HEK293 (cell line): ENCODE measurements around the gene GPM6B.

Source experiments
- CTCF ChIA-PET: fragments of 350-600 bp; formaldehyde crosslinking; extraction: SDS; loops from one replicate; lab custom pipeline; 2021; ENCODE audit warnings: antibody characterized with exemption; lab: Yijun Ruan, JAX
- POLR2A ChIA-PET: fragments of 300-600 bp; formaldehyde crosslinking; extraction: SDS; loops from one replicate; lab custom pipeline; 2020; ENCODE audit warnings: antibody characterized with exemption, inconsistent platforms; lab: Yijun Ruan, JAX
- H3K27ac ChIP-seq: fragments of 200-500 bp; sonication (Bioruptor generic); 2 replicates; pipeline ENCODE4 v1.5.1; 2014; ENCODE audit warnings: low read depth, low read length, control low read depth, inconsistent platforms; ENCODE audit errors: extremely low read depth
- H3K36me3 ChIP-seq, 2 experiments: fragments of 200-500 bp in 1 of 2; sonication (Bioruptor generic) in 1 of 2; 1 replicate in 1 of 2; 2 replicates in 1 of 2; pipeline ENCODE4 v1.5.1; 2014 to 2017; ENCODE audit warnings: inconsistent platforms in 2 of 2, low read length in 2 of 2; ENCODE audit not compliant: control insufficient read depth in 2 of 2, insufficient read depth in 1 of 2
- H3K4me1 ChIP-seq: fragments of 200-500 bp; sonication (Bioruptor generic); 2 replicates; pipeline ENCODE4 v1.5.1; 2014; ENCODE audit warnings: mild to moderate bottlenecking, low read length, inconsistent platforms; ENCODE audit not compliant: control insufficient read depth, insufficient read depth
- H3K4me3 ChIP-seq: 2 replicates; pipeline ENCODE4 v1.5.1; 2011; ENCODE audit warnings: low read depth, mild to moderate bottlenecking, control low read depth, low read length, moderate library complexity
- H3K9me3 ChIP-seq: fragments of 200-500 bp; sonication (Bioruptor generic); 2 replicates; pipeline ENCODE4 v1.5.1; 2014; ENCODE audit warnings: low read depth, low read length, inconsistent platforms; ENCODE audit not compliant: control insufficient read depth, insufficient read depth
- HOXD13 ChIP-seq: sonication (generic); formaldehyde crosslinking; IDR thresholded peaks from 2 replicates; pipeline ENCODE4 v1.8.0; 2022; ENCODE audit warnings: missing genetic modification reagents, borderline replicate concordance
- KLF16 ChIP-seq: fragments of 450-650 bp; formaldehyde crosslinking; IDR thresholded peaks from 2 replicates; pipeline ENCODE4 v1.5.1; 2017; ENCODE audit warnings: missing biosample characterization, missing genetic modification characterization
- KLF8 ChIP-seq: fragments of 450-650 bp; formaldehyde crosslinking; IDR thresholded peaks from 2 replicates; pipeline ENCODE4 v1.5.1; 2016; ENCODE audit warnings: missing biosample characterization, missing genetic modification characterization
- PRDM10 ChIP-seq: fragments of 450-650 bp; formaldehyde crosslinking; IDR thresholded peaks from 2 replicates; pipeline ENCODE4 v1.5.1; 2016; ENCODE audit warnings: missing biosample characterization, missing genetic modification characterization
- SALL2 ChIP-seq: fragments of 450-650 bp; formaldehyde crosslinking; IDR thresholded peaks from 2 replicates; pipeline ENCODE4 v1.5.0; 2017; ENCODE audit warnings: missing biosample characterization, mild to moderate bottlenecking, missing genetic modification characterization, borderline replicate concordance
- SCRT2 ChIP-seq: fragments of 450-650 bp; formaldehyde crosslinking; IDR thresholded peaks from 2 replicates; pipeline ENCODE4 v1.5.1; 2016; ENCODE audit warnings: missing biosample characterization, missing genetic modification characterization
- YY2 ChIP-seq: fragments of 450-650 bp; formaldehyde crosslinking; IDR thresholded peaks from 2 replicates; pipeline ENCODE4 v1.5.1; 2016; ENCODE audit warnings: missing biosample characterization, missing genetic modification characterization
- ZBTB17 ChIP-seq: fragments of 450-650 bp; formaldehyde crosslinking; IDR thresholded peaks from 2 replicates; pipeline ENCODE4 v1.5.1; 2016; ENCODE audit warnings: missing biosample characterization, missing genetic modification characterization
- ZBTB48 ChIP-seq: fragments of 450-650 bp; formaldehyde crosslinking; IDR thresholded peaks from 2 replicates; pipeline ENCODE4 v1.5.1; 2016; ENCODE audit warnings: missing biosample characterization, missing genetic modification characterization
- ZNF175 ChIP-seq: fragments of 450-650 bp; formaldehyde crosslinking; IDR thresholded peaks from 2 replicates; pipeline ENCODE4 v1.5.1; 2016; ENCODE audit warnings: missing biosample characterization, missing genetic modification characterization
- ZNF398 ChIP-seq: fragments of 450-650 bp; formaldehyde crosslinking; IDR thresholded peaks from 2 replicates; pipeline ENCODE4 v1.5.1; 2017; ENCODE audit warnings: missing biosample characterization, missing genetic modification characterization
- ZNF473 ChIP-seq: fragments of 450-650 bp; formaldehyde crosslinking; IDR thresholded peaks from 2 replicates; pipeline ENCODE4 v1.5.1; 2017; ENCODE audit warnings: missing biosample characterization, missing genetic modification characterization
- ZNF610 ChIP-seq: fragments of 450-650 bp; formaldehyde crosslinking; IDR thresholded peaks from 2 replicates; pipeline ENCODE4 v1.5.1; 2016; ENCODE audit warnings: missing biosample characterization, missing genetic modification characterization, borderline replicate concordance
- ZNF626 ChIP-seq: fragments of 450-650 bp; sonication (Bioruptor Pico); formaldehyde crosslinking; IDR thresholded peaks from 2 replicates; pipeline ENCODE4 v1.5.1; 2018; ENCODE audit warnings: missing biosample characterization, missing genetic modification characterization, inconsistent platforms
- ZNF776 ChIP-seq: fragments of 450-650 bp; formaldehyde crosslinking; IDR thresholded peaks from 2 replicates; pipeline ENCODE4 v1.5.0; 2017; ENCODE audit warnings: missing biosample characterization, missing genetic modification characterization, borderline replicate concordance
- ZNF843 ChIP-seq: fragments of 450-650 bp; formaldehyde crosslinking; IDR thresholded peaks from 2 replicates; pipeline ENCODE4 v1.5.1; 2016; ENCODE audit warnings: missing biosample characterization, missing genetic modification characterization
- TF ChIP-seq, protein P1 (sequence below): fragments of 450-650 bp; formaldehyde crosslinking; IDR thresholded peaks from 2 replicates; pipeline ENCODE4 v1.5.1; 2016; ENCODE audit warnings: missing biosample characterization, missing genetic modification characterization, low read depth
- TF ChIP-seq, protein P2 (sequence below): fragments of 450-650 bp; formaldehyde crosslinking; IDR thresholded peaks from 2 replicates; pipeline ENCODE4 v1.5.1; 2017; ENCODE audit warnings: missing biosample characterization, mild to moderate bottlenecking, missing genetic modification characterization, moderate library complexity
- TF ChIP-seq, protein P3 (sequence below): fragments of 450-650 bp; formaldehyde crosslinking; IDR thresholded peaks from 2 replicates; pipeline ENCODE4 v1.5.1; 2017; ENCODE audit warnings: missing biosample characterization, missing genetic modification characterization

Gene GPM6B

DNA sequence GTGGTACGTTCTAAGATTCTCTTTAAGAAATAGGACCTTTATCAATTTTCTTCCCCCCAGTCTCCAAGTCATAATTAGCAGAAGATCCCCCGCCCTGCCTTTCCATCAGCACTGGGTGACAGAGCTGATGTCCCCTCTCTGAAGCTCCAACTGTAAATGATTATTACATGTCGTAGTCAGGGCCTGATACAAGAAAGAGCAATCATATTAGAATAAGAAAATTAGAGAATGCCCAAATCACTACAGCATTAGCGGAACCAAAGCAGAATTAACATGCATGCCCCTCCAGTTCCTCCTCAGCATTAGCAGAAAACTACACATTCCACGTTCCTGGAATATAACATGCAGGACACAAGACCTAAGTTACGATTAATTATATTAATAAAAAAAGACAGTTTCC lies 717 bp downstream of the GPM6B start:
- Histone ChIP-seq H3K4me1 (no peaks in the 10 kb centered on the region), H3K27ac (no peak overlapping the region), H3K4me3 (no peak overlapping the region), H3K9me3 (no peaks in the 10 kb centered on the region), H3K36me3 (no peaks in the 10 kb centered on the region)
- POLR2A ChIA-PET: no interaction called here
- TF ChIP-seq ZNF473 (no peak), ZNF610 (tag by site-specific recombination) (no peak), ZNF843 (tag by site-specific recombination) (no peak), YY2 (tag by site-specific recombination) (no peak), ZNF175 (tag by site-specific recombination) (no peak), ZNF776 (no peak), ZBTB17 (tag by site-specific recombination) (no peak), SCRT2 (tag by site-specific recombination) (no peak), KLF16 (tag by site-specific recombination) (no peak), KLF8 (no peak), ZNF626 (tag by site-specific recombination) (no peak), ZBTB48 (tag by site-specific recombination) (no peak), PRDM10 (tag by site-specific recombination) (no peak), ZNF398 (tag by site-specific recombination) (no peak), SALL2 (tag by site-specific recombination) (no peak), HOXD13 (CRISPR knock-in tag) (no peak)
- TF ChIP-seq, protein P1, sequence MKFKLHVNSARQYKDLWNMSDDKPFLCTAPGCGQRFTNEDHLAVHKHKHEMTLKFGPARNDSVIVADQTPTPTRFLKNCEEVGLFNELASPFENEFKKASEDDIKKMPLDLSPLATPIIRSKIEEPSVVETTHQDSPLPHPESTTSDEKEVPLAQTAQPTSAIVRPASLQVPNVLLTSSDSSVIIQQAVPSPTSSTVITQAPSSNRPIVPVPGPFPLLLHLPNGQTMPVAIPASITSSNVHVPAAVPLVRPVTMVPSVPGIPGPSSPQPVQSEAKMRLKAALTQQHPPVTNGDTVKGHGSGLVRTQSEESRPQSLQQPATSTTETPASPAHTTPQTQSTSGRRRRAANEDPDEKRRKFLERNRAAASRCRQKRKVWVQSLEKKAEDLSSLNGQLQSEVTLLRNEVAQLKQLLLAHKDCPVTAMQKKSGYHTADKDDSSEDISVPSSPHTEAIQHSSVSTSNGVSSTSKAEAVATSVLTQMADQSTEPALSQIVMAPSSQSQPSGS (tag by site-specific recombination): no peak
- TF ChIP-seq, protein P2, sequence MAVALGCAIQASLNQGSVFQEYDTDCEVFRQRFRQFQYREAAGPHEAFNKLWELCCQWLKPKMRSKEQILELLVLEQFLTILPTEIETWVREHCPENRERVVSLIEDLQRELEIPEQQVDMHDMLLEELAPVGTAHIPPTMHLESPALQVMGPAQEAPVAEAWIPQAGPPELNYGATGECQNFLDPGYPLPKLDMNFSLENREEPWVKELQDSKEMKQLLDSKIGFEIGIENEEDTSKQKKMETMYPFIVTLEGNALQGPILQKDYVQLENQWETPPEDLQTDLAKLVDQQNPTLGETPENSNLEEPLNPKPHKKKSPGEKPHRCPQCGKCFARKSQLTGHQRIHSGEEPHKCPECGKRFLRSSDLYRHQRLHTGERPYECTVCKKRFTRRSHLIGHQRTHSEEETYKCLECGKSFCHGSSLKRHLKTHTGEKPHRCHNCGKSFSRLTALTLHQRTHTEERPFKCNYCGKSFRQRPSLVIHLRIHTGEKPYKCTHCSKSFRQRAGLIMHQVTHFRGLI: no peak
- TF ChIP-seq, protein P3, sequence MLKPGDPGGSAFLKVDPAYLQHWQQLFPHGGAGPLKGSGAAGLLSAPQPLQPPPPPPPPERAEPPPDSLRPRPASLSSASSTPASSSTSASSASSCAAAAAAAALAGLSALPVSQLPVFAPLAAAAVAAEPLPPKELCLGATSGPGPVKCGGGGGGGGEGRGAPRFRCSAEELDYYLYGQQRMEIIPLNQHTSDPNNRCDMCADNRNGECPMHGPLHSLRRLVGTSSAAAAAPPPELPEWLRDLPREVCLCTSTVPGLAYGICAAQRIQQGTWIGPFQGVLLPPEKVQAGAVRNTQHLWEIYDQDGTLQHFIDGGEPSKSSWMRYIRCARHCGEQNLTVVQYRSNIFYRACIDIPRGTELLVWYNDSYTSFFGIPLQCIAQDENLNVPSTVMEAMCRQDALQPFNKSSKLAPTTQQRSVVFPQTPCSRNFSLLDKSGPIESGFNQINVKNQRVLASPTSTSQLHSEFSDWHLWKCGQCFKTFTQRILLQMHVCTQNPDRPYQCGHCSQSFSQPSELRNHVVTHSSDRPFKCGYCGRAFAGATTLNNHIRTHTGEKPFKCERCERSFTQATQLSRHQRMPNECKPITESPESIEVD (tag by site-specific recombination): no peak
- CTCF ChIA-PET: no interaction called here
